Transverse colon (tissue), 4 donors: ENCODE measurements around the gene HAP1.

Experiments used
- CTCF ChIP-seq, 5 experiments: fragments of 200-600 bp in 3 of 5; fragments of 450-650 bp in 2 of 5; sonication (generic) in 3 of 5; IDR thresholded peaks; 1 replicate in 2 of 5; 2 replicates in 3 of 5; pipeline ENCODE4 v1.5.1; 2016 to 2017; ENCODE audit warnings: antibody characterized with exemption in 5 of 5, inconsistent platforms in 3 of 5, mild to moderate bottlenecking in 2 of 5, moderate library complexity in 1 of 5
- POLR2AphosphoS5 ChIP-seq, 3 donors: sonication (generic); formaldehyde crosslinking; IDR thresholded peaks; one replicate each; pipeline ENCODE4 v1.6.1; 2016; ENCODE audit warnings: antibody characterized with exemption in 3 of 3

- TF ChIP-seq POLR2AphosphoS5 (IDR thresholded peaks at IDR 0.05) = no peak
- peak in 4 of 5 experiments; percentile 13 to 49 (median 24) for TF ChIP-seq CTCF (IDR thresholded peaks at IDR 0.05)
Observed at GRCh38 chr17:41777157-41777573, 42.7 kb upstream of the HAP1 start.
